ENCODE data around the gene OR10J4. TPM values are rescaled to one million over a fixed set of nuclear protein-coding genes. Genes with fewer than 3 reads are reported as not detected.

OR10J4 gene
- total RNA-seq: not detected

DNA sequence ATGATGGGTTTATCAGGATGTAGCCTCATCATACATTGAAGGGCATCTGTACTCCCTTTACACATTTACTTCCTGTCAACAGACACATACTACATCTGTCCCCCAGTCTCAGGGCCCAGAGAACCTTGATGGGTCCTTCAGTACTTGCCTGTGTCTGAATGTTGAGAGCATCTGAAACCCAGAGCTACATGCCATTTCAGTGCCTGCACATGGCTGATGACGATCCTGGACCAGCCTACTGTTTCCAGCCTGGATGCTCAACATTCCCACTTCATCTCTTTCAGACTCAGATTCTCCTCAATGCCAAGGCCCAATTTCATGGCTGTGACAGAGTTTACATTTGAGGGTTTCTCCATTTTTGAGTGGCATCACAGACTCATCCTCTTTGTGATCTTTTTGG is at the start of gene OR10J4:
Gene OR10J4, plus strand, starts transcription at position 301 of the 400 bp plus-strand sequence.
- Mint-ChIP-seq H3K27me3 (peaks cover 5% of the 10 kb centered on the region), H3K4me3 (no peak within 1 kb of the TSS), H3K4me1 (no peaks in the 10 kb centered on the region), H3K36me3 (no peaks in the 10 kb centered on the region), H3K27ac (no peak within 1 kb of the TSS), H3K9me3 (ENCODE audit: low read depth) (no peaks in the 10 kb centered on the region)
- CTCF ChIA-PET: no interaction called here
- DNase-seq (no peak), ATAC-seq (no peak)

DNA sequence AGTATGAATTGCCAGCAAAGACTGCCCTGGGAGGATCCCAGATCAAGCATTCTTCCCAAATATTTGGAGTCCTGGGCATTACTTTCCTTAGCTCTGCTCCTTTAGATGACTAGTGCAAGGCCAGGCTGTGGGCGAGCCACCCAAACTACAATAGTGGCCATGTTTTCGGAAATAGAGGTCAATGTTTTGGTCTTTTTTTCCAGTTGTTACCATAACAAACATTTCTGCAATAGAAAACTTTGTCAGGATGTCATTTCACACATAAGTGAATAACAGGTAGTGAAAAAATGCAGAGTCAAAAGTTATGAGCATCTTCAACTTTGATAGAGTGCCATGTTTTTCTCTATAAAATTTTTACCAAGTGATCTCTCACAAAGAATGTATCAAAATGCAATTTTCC is 25.2 kb upstream of the OR10J4 start:
- H3K27ac Mint-ChIP-seq: no peak overlapping the region
- DNase-seq: no peak
- H3K4me1 Mint-ChIP-seq: no peaks in the 10 kb centered on the region
- no peaks in the 10 kb centered on the region for H3K27me3 Mint-ChIP-seq
- CTCF ChIA-PET: no interaction called here
- H3K36me3 Mint-ChIP-seq: no peaks in the 10 kb centered on the region
- H3K9me3 Mint-ChIP-seq (ENCODE audit: low read depth): no peaks in the 10 kb centered on the region
- no peak overlapping the region for H3K4me3 Mint-ChIP-seq
- ATAC-seq: no peak

DNA sequence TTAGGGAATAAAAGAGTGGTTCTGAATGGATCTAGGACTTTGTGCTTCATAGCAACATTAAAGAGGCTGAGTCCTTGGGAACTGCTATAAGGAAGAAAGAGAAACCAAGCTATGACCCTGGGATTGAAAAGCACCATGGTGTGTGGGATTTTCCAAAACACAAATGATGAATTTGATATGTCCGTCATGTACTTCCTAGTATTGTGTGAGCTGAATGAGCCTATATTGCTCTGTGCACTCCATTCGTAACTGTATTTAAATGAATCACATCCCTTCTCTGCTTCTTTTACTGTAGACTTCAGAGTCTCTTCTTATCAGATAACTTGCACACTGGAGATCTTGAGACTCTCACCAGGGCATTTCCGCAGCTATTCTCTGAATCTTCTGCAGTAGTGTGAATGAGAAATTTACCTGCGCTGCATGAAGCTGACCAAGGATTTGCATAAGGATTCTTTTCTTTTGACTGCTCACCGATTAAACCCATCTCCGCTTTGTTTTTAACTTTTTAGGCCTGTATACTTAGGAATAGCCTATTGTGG is 23.1 kb upstream of the OR10J4 start:
- CTCF ChIA-PET: no interaction called here
- no peaks in the 10 kb centered on the region for H3K27me3 Mint-ChIP-seq
- H3K4me3 Mint-ChIP-seq: no peak overlapping the region
- H3K9me3 Mint-ChIP-seq (ENCODE audit: low read depth): no peaks in the 10 kb centered on the region
- H3K36me3 Mint-ChIP-seq: no peaks in the 10 kb centered on the region
- ATAC-seq (no peak), DNase-seq (no peak)
- H3K4me1 Mint-ChIP-seq: no peaks in the 10 kb centered on the region
- H3K27ac Mint-ChIP-seq: no peak overlapping the region

DNA sequence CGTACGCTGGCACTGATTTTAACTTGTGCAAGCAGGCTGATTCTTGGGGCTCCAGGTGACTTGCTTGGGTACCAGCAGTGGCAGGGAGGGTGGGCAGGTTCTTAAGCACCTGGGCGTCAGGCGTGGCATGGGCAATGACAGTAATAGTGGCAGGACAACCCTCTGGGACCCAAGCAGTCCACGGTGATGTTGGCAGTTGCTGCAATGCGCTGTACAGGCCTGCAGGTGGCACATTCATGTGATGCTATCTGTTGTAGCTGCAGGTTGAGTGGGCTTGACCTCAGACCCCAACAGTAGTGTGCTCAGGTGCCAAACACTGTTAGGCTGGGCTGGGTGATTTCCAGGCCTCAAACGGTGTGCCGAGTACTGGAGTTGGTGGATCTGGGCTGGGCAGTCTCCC is 10.2 kb upstream of the OR10J4 start:
- CTCF ChIA-PET: no interaction called here
- no peak for ATAC-seq

DNA sequence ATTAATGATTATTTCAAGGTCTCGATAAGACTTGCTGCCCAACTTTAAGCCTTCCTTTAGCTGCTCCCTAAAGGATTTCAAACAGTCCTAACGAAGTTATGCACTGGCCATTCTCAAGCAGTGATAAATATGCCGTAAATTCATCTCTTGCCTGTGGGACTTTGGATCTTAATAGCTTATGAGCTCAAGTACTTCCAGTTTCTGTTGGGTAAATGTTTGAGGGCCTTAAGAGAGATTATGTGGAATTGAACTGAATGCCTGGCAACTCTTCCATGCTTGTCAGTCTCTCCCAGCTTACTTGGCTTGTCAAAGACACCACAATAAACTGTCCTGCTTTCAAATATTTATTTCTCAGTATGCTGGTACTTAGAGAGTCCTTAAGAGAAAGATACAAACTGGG is 3.5 kb upstream of the OR10J4 start:
- Mint-ChIP-seq H3K9me3 (ENCODE audit: low read depth) (no peaks in the 10 kb centered on the region), H3K4me1 (no peaks in the 10 kb centered on the region), H3K27me3 (peaks cover 8% of the 10 kb centered on the region), H3K27ac (no peak overlapping the region), H3K4me3 (no peak overlapping the region), H3K36me3 (no peaks in the 10 kb centered on the region)
- ATAC-seq: no peak
- CTCF ChIA-PET: no interaction called here
- DNase-seq: no peak

More for the DNA sequence above, 10.2 kb upstream of the OR10J4 start:
- Mint-ChIP-seq H3K9me3 (ENCODE audit: low read depth) (peaks cover 6% of the 10 kb centered on the region), H3K4me3 (no peak overlapping the region), H3K4me1 (no peaks in the 10 kb centered on the region), H3K36me3 (no peaks in the 10 kb centered on the region), H3K27me3 (peaks cover 6% of the 10 kb centered on the region), H3K27ac (no peak overlapping the region)
- no peak for DNase-seq

DNA sequence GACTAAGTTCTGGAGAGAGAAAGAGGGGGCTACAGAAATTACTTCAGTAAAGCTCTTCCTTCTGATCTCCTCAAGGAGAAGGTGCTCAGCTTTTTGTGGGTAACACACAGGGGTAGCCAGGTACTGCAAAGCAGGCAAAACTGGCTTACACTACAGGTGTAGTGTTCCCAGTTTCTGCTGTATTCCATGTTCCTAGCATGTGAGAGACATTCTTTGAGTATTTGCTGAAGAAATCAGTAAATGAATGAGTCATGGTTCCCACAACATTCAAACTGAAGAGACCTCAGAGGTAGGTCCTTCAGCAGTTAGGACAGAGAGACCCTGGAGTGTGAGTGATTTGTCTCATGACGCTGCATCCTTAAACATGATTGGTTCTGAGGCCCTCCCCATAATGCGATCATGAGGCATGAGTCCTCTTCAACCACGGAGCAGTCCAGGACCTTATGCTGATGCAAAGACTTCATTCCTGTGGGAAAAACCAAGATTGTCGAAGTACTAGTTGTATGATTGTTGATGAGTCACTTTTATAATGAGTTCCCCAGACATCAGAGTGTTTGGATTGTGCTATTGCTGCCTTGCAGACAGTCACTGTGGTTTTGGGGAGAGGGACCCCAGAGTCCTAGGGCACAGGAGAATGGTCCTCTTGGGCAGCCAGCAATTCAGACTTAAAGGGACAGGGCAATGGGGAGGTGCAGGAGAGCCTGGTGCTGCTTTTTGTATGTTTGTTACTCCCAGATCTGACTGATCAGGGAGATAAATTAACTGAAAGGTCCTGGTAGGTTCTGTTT is 2.7 kb upstream of the OR10J4 start:
- no peak for ATAC-seq
- CTCF ChIA-PET: no interaction called here
- Mint-ChIP-seq H3K9me3 (ENCODE audit: low read depth) (no peaks in the 10 kb centered on the region), H3K36me3 (no peaks in the 10 kb centered on the region), H3K27me3 (peaks cover 8% of the 10 kb centered on the region), H3K4me1 (no peaks in the 10 kb centered on the region), H3K4me3 (no peak overlapping the region), H3K27ac (no peak overlapping the region)
- no peak for DNase-seq

DNA sequence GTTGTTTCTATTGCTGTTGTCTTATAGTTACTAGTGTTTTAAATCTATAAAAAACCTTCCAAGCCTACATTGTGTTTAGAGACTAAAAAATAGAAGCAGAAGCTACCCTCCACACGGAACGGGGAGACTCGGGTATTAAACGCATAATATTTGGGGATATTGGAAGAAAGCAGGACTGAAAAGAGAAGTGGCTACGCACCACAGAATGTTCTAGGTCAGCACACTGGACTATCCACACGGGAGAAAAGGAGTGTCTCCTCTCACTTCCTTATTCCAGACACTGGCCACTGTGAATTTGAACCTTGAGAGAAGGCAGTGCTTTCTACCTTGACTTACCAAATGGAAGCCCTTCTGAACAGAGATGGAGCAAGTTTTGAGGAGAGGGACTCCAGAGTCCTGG is 1.0 kb upstream of the OR10J4 start:
- no peak overlapping the region for H3K4me3 Mint-ChIP-seq
- no peaks in the 10 kb centered on the region for H3K36me3 Mint-ChIP-seq
- no peaks in the 10 kb centered on the region for H3K4me1 Mint-ChIP-seq
- H3K9me3 Mint-ChIP-seq (ENCODE audit: low read depth): no peaks in the 10 kb centered on the region
- CTCF ChIA-PET: no interaction called here
- H3K27ac Mint-ChIP-seq: no peak overlapping the region
- ATAC-seq (no peak), DNase-seq (no peak)
- H3K27me3 Mint-ChIP-seq: peaks cover 5% of the 10 kb centered on the region

DNA sequence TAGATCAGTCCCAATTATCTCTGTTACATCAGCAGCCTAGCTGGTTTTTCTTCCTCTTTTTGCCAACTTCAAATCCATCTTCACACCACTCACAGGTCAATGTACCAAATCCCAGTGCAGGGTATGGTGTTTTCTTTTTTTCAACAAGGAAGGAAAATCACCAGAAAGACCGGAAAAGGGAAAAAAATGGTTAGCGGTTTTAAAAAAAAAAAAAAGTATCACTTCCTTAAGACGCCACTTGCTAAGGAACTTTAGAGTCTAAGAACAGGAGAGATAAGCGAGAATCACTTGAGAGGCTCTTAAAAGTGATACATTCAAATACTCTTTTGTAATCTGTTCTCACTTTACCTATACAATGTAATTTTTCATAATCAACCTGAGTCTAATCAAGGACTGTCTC is 4.5 kb downstream of the OR10J4 start:
- DNase-seq: no peak
- Mint-ChIP-seq H3K4me3 (no peak overlapping the region), H3K27ac (no peak overlapping the region), H3K36me3 (no peaks in the 10 kb centered on the region), H3K27me3 (peaks cover 3% of the 10 kb centered on the region), H3K9me3 (ENCODE audit: low read depth) (no peaks in the 10 kb centered on the region), H3K4me1 (no peaks in the 10 kb centered on the region)
- CTCF ChIA-PET: no interaction called here
- ATAC-seq: no peak

DNA sequence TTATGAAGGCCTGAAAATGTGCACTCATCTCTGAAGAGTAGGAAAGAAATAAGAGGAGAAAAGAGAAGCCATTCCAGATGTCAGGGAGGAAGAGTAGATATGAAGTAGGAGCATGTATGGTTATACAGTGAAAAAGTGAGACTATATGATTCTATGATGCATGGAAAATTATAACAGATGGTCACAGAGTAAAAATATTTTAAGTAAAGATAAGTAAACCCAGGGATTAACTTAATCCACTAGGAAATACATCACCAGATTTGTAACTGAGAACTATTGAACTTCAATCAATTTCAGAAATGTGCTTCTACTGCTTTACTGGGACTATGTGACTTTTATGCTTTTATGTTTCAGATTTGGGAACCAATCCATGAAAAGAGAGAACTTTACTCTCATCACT is 7.4 kb downstream of the OR10J4 start, which contains the start of gene OR10J1:
Gene OR10J1, plus strand, starts transcription at position 301 of the 400 bp plus-strand sequence. Its CDS starts 70 bp downstream, at position 371.
- Mint-ChIP-seq H3K36me3 (no peaks in the 10 kb centered on the region), H3K27ac (no peak within 1 kb of the TSS), H3K4me3 (no peak within 1 kb of the TSS), H3K4me1 (no peaks in the 10 kb centered on the region), H3K27me3 (peaks cover 3% of the 10 kb centered on the region), H3K9me3 (ENCODE audit: low read depth) (no peaks in the 10 kb centered on the region)
- no peak for ATAC-seq
- DNase-seq: no peak
- CTCF ChIA-PET: no interaction called here

DNA sequence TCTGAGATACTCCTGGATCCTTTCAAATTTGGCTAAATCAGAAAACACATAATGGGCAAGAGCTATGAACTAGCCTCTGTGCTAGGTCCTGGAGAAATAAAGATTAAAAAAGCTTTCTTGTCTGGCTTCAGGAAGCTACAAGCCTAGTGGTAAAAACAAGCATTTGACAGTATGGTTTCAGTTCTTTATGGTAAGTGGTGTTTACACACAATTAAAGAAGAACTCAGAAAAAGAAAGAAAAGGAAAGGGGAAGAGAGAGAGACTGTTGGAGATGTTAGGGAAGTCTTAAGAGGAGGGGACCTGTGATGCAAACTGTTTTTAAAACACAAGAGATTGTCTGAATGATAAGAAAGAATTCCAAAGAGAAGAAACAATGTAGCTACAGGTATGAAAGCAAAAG is 9.4 kb downstream of the OR10J4 start:
- Mint-ChIP-seq H3K36me3 (no peaks in the 10 kb centered on the region), H3K9me3 (ENCODE audit: low read depth) (no peaks in the 10 kb centered on the region), H3K27ac (no peak overlapping the region), H3K4me3 (no peak overlapping the region), H3K27me3 (no peaks in the 10 kb centered on the region), H3K4me1 (no peaks in the 10 kb centered on the region)
- CTCF ChIA-PET: no interaction called here
- no peak for DNase-seq
- no peak for ATAC-seq

DNA sequence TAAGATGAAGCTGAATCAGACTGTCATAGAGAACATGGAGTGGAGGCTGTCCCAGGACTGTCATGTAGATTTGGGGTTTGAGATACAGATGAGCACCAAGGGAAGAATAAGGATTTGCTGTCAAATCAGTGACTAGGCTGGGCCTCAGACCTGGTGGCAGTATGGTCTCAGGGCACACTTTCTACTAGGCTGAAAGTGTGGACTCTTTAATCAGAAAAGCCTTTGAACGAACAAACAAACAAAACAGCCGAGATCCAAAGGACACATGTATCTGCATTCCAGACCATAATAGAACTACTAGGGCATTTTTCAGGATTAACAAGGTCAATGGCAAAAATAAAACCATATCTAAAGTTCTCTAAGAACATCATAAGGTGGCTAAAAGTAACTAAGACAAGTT is 10.4 kb downstream of the OR10J4 start:
- Mint-ChIP-seq H3K27ac (no peak overlapping the region), H3K27me3 (no peaks in the 10 kb centered on the region), H3K9me3 (ENCODE audit: low read depth) (no peaks in the 10 kb centered on the region), H3K36me3 (no peaks in the 10 kb centered on the region), H3K4me1 (no peaks in the 10 kb centered on the region), H3K4me3 (no peak overlapping the region)
- DNase-seq: no peak
- CTCF ChIA-PET: no interaction called here
- ATAC-seq: no peak

DNA sequence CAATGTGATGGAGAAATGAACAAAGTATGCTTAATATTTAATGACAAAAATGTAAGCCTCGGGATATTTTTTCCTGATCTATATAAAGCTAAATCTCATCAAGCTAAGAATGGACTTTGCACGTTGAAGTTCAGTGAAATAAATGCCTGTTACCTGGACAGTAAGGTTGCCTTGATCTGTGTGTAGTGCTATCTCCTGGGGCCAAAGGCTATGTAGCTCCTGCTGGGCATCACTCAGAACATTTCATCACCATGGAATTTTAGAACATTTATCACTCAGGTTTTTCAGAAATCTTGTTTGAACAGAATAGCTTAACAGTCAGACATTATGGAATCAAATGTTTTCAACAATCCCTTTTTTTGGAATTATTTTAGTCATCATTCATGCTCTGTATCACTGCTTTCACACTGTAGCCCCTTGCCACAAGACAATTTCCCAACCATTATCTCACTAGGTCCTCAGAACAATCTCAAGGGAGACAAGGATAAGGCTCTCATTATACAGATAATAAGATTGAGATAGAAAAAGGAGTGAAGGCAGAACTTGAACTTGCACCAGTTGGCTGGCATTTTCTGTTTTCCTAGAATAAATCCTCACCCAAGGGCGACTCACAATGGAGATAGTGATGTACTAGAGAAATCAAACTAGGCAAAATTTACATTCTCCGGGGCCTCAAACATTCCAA is 11.2 kb downstream of the OR10J4 start:
- Mint-ChIP-seq H3K27ac (no peak overlapping the region), H3K9me3 (ENCODE audit: low read depth) (no peaks in the 10 kb centered on the region), H3K4me3 (no peak overlapping the region), H3K36me3 (no peaks in the 10 kb centered on the region), H3K27me3 (no peaks in the 10 kb centered on the region), H3K4me1 (no peaks in the 10 kb centered on the region)
- ATAC-seq: no peak
- CTCF ChIA-PET: no interaction called here
- DNase-seq: no peak

DNA sequence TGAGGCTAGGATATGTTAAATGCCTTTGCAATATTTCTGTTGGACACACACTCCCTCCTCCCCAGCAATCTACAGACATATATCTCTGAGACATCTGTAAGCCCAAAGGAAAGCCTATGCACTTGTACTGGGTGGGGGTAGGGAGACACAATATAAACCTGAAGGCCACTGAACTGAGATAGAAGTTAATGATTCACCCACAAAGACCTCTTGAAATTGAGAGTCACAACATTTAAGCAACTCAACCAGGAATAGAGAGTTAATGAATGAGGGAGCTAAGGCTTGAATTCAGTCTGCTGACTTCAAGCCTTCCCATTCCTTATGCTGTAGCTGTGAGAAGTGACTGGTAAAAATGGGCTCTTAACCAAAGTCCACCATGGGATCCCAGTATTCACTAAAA is 12.5 kb downstream of the OR10J4 start:
- CTCF ChIA-PET: no interaction called here
- ATAC-seq (no peak), DNase-seq (no peak)
- H3K27me3 Mint-ChIP-seq: no peaks in the 10 kb centered on the region
- H3K9me3 Mint-ChIP-seq (ENCODE audit: low read depth): no peaks in the 10 kb centered on the region
- no peak overlapping the region for H3K27ac Mint-ChIP-seq
- H3K4me3 Mint-ChIP-seq: no peak overlapping the region
- no peaks in the 10 kb centered on the region for H3K4me1 Mint-ChIP-seq
- H3K36me3 Mint-ChIP-seq: no peaks in the 10 kb centered on the region

DNA sequence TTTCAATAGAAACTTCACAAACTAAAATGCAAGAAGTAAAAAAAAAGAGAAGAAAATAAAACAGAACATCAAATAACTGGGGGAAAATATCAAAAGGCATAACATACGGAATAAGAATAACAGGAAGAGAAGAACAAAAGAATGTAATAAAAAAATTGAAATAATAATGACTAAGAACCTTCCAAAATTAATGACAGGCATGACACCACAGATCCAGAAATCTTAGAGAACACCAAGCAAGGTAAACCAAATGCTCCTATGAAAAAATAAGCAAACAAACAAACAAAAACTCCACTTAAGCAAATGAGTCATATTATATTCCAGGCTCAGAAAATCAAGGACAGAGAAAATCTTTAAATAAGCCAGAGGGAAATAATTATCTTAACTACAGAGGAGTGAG is 16.2 kb downstream of the OR10J4 start:
- no peak overlapping the region for H3K27ac Mint-ChIP-seq
- CTCF ChIA-PET: no interaction called here
- H3K9me3 Mint-ChIP-seq (ENCODE audit: low read depth): no peaks in the 10 kb centered on the region
- no peak overlapping the region for H3K4me3 Mint-ChIP-seq
- no peaks in the 10 kb centered on the region for H3K36me3 Mint-ChIP-seq
- H3K27me3 Mint-ChIP-seq: no peaks in the 10 kb centered on the region
- ATAC-seq (no peak), DNase-seq (no peak)
- no peaks in the 10 kb centered on the region for H3K4me1 Mint-ChIP-seq
